Stomach (tissue), 9 donors: ENCODE measurements around the gene OR5AP2. TPM values are rescaled to one million over a fixed set of nuclear protein-coding genes. Genes with fewer than 3 reads are reported as not detected.

Experiments used
- DNase-seq, 2 donors: peaks; one replicate each; pipeline versions ENCODE4 v3.0.0 to v3.0.0-alpha.2; 2013 to 2019
- H3K27ac ChIP-seq, 5 donors: fragments of 200-600 bp in 4 of 5; sonication (generic) in 4 of 5; one replicate each; pipeline ENCODE4 v1.5.1; 2013 to 2019; ENCODE audit warnings: mild to moderate bottlenecking in 1 of 5, moderate library complexity in 1 of 5
- H3K27me3 ChIP-seq, 3 donors: fragments of 200-600 bp; sonication (generic); one replicate each; pipeline ENCODE4 v1.5.1; 2017 to 2019; ENCODE audit warnings: mixed run types in 1 of 3
- H3K36me3 ChIP-seq, 4 donors: fragments of 200-600 bp; sonication (generic); 1 replicate in 3 of 4; 2 replicates in 1 of 4; pipeline ENCODE4 v1.5.1; 2016 to 2019
- H3K4me1 ChIP-seq, 4 donors: fragments of 200-600 bp; sonication (generic); one replicate each; pipeline ENCODE4 v1.5.1; 2016 to 2019
- H3K4me3 ChIP-seq, 4 donors: fragments of 200-600 bp; sonication (generic) in 3 of 4; one replicate each; pipeline ENCODE4 v1.5.1; 2016 to 2019; ENCODE audit warnings: mild to moderate bottlenecking in 1 of 4
- H3K9me3 ChIP-seq, 4 donors: fragments of 200-600 bp; sonication (generic); one replicate each; pipeline ENCODE4 v1.5.1; 2016 to 2019
- CTCF ChIP-seq, 7 experiments: fragments of 450-650 bp in 4 of 7; fragments of 200-600 bp in 3 of 7; sonication (generic) in 3 of 7; IDR thresholded peaks; one replicate each; pipeline ENCODE4 v1.5.1; 2016 to 2019; ENCODE audit warnings: antibody characterized with exemption in 7 of 7, control low read depth in 2 of 7, mild to moderate bottlenecking in 1 of 7
- EP300 ChIP-seq: sonication (generic); formaldehyde crosslinking; IDR thresholded peaks from one replicate; pipeline ENCODE4 v1.6.1; 2017; ENCODE audit warnings: antibody characterized with exemption
- POLR2A ChIP-seq, 4 donors: fragments of 450-650 bp; IDR thresholded peaks; one replicate each; pipeline ENCODE4 v1.6.1; 2016; ENCODE audit warnings: antibody characterized with exemption in 4 of 4, control low read depth in 2 of 4, mild to moderate bottlenecking in 1 of 4, moderate library complexity in 1 of 4
- POLR2AphosphoS5 ChIP-seq, 3 donors: sonication (generic); formaldehyde crosslinking; IDR thresholded peaks; one replicate each; pipeline ENCODE4 v1.6.1; 2016; ENCODE audit warnings: antibody characterized with exemption in 3 of 3
- WGBS, 5 donors: extraction: QIAGEN DNeasy Blood & Tissue Kit in 3 of 5; methylation state at CpG; one replicate each; pipeline versions ENCODE4 v1.1.5 to v1.1.7; 2013 to 2018; 5-methylcytosine and 5-hydroxymethylcytosine counted together
- intact Hi-C: fragments of 100-400 bp; cut with DNase I; formaldehyde crosslinking; loops from one replicate; pipeline ENCODE4 v1.15.1; 2023; ENCODE audit warnings: low total_unique reads
- polyA plus RNA-seq, 3 donors: library from polyadenylated mRNA; stranded (reverse); fragments of 200-250 nt; gene quantifications; one replicate each; pipeline ENCODE4 v1.2.3, GENCODE V29; 2013
- total RNA-seq, 5 donors: library from RNA; depleted of rRNA; stranded (reverse); fragments of >200 nt; gene quantifications; one replicate each; pipeline versions ENCODE4 v1.1.0 to v1.2.3, GENCODE V29; 2014 to 2016
- donor health status: healthy with polysubstance abuse.
- donor health status: Bipolar disorder and iron deficiency.
- donor health status: healthy.

The OR5AP2 gene
- total and polyA plus RNA-seq, 8 donors, result not detected

- Histone ChIP-seq H3K4me3 (no peak overlapping the region), H3K36me3 (no peaks in the 10 kb centered on the region), H3K4me1 (no peaks in the 10 kb centered on the region), H3K27me3 (no peaks in the 10 kb centered on the region), H3K9me3 (no peaks in the 10 kb centered on the region), H3K27ac (no peak overlapping the region)
- WGBS, 5 donors, result 27 to 43% (median 28%) methylated on average over 3 of the region's 3 CpGs
- intact Hi-C loops, result no loop called here
- TF ChIP-seq CTCF (IDR thresholded peaks at IDR 0.05), result no peak
- TF ChIP-seq POLR2AphosphoS5 (IDR thresholded peaks at IDR 0.05), result no peak
- no peak for TF ChIP-seq EP300
- TF ChIP-seq POLR2A (IDR thresholded peaks at IDR 0.05), result no peak
- DNase-seq, result no peak
These were observed 17.5 kb upstream of the OR5AP2 start for GRCh38 chr11:56659755-56660154.

GRCh38 chr11:56637500-56637899, 4.7 kb downstream of the OR5AP2 start:
- Histone ChIP-seq H3K36me3 (no peaks in the 10 kb centered on the region), H3K9me3 (peaks cover 0 to 5% (median 1%) of the 10 kb centered on the region in 4 donors), H3K27me3 (no peaks in the 10 kb centered on the region), H3K4me3 (no peak overlapping the region), H3K27ac (no peak overlapping the region), H3K4me1 (no peaks in the 10 kb centered on the region)
- no peak for DNase-seq
- TF ChIP-seq POLR2AphosphoS5 (IDR thresholded peaks at IDR 0.05) (no peak), EP300 (no peak), POLR2A (IDR thresholded peaks at IDR 0.05) (no peak), CTCF (IDR thresholded peaks at IDR 0.05) (no peak)
- 70 to 79% (median 76%) methylated on average over 3 of the region's 3 CpGs for WGBS, 5 donors
- intact Hi-C loops, result no loop called here

GRCh38 chr11:56636861-56637260, 5.4 kb downstream of the OR5AP2 start:
- TF ChIP-seq POLR2AphosphoS5 (IDR thresholded peaks at IDR 0.05), result no peak
- no peak for TF ChIP-seq POLR2A (IDR thresholded peaks at IDR 0.05)
- TF ChIP-seq EP300, result no peak
- no peak for TF ChIP-seq CTCF (IDR thresholded peaks at IDR 0.05)
- H3K27ac ChIP-seq, result no peak overlapping the region
- WGBS, 5 donors, result 70 to 85% (median 82%) methylated on average over 2 of the region's 2 CpGs
- no peaks in the 10 kb centered on the region for H3K27me3 ChIP-seq
- intact Hi-C loops, result no loop called here
- H3K36me3 ChIP-seq, result no peaks in the 10 kb centered on the region
- H3K4me3 ChIP-seq, result no peak overlapping the region
- DNase-seq, result no peak
- H3K4me1 ChIP-seq, result no peaks in the 10 kb centered on the region
- H3K9me3 ChIP-seq, result peaks cover 0 to 2% (median under 1%) of the 10 kb centered on the region in 4 donors

- DNase-seq, result no peak
- Histone ChIP-seq H3K4me1 (no peaks in the 10 kb centered on the region), H3K4me3 (no peak overlapping the region), H3K9me3 (no peaks in the 10 kb centered on the region), H3K27ac (no peak overlapping the region), H3K36me3 (no peaks in the 10 kb centered on the region), H3K27me3 (no peaks in the 10 kb centered on the region)
- 68 to 86% (median 81%) methylated on average over 2 of the region's 2 CpGs for WGBS, 5 donors
- no peak for TF ChIP-seq EP300
- TF ChIP-seq CTCF (IDR thresholded peaks at IDR 0.05), result no peak
- TF ChIP-seq POLR2A (IDR thresholded peaks at IDR 0.05), result no peak
- TF ChIP-seq POLR2AphosphoS5 (IDR thresholded peaks at IDR 0.05), result no peak
- intact Hi-C loops, result no loop called here
These were observed 9.9 kb downstream of the OR5AP2 start for GRCh38 chr11:56632329-56632728.
